HT-29 (cell line): ENCODE measurements around the gene SLC35F4. TPM values are rescaled to one million over a fixed set of nuclear protein-coding genes. Genes with fewer than 3 reads are reported as not detected.
"Not testable (repeated sequence)": the region's sequence is repeated elsewhere in the genome, so short reads cannot be mapped to it uniquely, and the experiment has no call there.

Experiments used
- DNase-seq: peaks from one replicate; pipeline ENCODE4 v3.0.0-alpha.2; 2015; ENCODE audit warnings: low spot score
- total RNA-seq: library from RNA; depleted of rRNA; stranded (reverse); fragments of >200 nt; shearing (Covaris generic); gene quantifications from 2 replicates; pipeline ENCODE4 v1.2.3, GENCODE V29; 2014

The SLC35F4 gene
- total RNA-seq, 1 experiment from 2014 or later: not detected

DNA sequence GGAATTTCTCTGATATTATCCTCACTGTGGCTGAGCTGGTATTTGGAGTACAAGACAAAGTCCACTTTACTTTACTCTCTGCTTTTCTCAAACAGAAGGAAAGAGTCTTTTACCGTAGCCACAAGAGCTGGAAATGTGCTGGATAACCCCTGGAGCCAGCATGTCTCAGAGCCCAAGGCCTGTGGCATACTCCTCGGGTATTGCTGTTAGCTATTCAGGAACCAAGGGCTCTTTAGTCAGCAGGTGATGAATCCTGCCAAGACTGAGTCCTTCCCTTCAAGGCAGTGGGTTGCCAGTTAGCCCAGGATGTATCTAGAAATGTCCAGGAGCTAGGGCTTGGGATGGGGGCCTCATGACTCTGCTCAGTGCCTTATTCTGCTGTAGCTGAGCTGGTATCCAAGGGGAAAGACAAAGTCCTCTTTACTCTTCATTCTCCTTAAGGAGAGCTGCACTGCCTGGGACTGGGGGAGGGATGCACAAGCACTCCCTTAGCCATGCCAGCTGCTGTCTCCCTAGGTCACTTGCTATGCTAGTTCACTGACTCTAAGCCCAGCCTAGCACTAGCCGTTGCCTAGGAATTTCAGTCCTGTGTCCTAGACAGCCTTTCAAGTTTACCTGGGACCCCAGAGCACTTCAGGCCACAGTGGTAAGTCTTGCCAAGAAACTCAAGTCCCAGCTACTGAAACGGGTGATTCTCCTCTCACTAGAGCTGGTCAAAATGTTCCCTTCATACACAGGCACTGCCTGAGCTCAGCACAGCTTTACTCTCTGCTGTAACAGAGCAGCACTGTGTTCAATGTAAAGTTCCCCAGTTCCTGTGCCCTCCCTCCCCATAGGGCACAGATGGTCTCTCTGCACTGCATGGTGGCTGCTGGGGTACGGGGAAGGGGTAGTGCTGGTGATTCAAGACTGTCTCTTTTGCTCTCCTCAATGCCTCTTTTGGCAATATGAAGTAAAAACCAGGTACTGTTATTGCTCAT, 136.4 kb downstream of the SLC35F4 start:
- no peak for DNase-seq

DNA sequence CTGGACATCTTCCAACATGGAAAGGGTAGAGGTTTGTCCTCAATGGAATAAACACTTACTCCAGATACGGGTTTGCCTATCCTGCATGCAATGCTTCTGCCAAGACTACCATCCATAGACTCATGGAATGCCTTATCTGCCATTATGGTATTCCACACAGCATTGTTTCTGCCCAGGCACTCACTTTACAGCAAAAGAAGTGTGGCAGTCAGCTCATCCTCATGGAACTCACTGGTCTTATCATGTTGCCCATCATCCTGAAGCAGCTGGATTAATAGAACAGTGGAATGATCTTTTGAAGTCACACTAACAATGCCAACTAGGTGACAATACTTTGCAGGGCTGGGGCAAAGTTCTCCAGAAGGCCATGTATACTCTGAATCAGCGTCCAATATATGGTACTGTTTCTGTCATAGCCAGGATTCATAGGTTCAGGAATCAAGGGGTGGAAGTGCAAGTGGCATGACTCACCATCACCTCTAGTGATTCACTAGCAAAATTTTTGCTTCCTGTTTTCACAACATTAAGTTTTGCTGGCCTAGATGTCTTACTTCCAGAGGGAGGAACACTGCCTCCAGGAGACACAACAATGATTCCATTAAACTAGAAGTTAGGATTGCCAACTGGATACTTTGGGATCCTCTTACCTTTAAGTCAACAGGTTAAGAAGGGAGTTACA, 140.4 kb downstream of the SLC35F4 start:
- DNase-seq: peak; percentile 51

GRCh38 chr14:57722141-57722540, 143.8 kb downstream of the SLC35F4 start:
- DNase-seq: not testable (repeated sequence)

DNA sequence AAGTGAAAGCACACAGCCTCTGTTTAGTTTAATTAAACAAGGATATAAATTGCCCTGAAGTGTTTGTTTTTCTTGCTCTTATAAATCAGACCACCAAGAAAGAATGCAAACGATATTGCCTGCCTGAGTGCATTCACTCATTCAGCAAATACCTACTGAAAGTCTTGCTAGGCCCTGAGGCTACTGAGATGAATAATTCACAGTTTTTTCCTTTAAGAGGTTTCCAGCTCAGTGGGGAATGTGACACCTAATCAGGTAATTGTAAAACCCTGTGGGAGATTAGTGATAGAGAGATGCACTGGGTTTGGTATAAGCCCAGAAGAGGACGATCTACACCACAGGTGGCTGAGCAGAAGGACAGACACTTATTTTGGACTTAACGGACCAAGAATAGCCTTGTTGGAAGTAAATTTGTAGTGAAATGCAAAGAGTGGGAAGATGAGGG, 151.4 kb downstream of the SLC35F4 start:
- no peak for DNase-seq

GRCh38 chr14:57712698-57713097, 153.2 kb downstream of the SLC35F4 start:
- DNase-seq: no peak

DNA sequence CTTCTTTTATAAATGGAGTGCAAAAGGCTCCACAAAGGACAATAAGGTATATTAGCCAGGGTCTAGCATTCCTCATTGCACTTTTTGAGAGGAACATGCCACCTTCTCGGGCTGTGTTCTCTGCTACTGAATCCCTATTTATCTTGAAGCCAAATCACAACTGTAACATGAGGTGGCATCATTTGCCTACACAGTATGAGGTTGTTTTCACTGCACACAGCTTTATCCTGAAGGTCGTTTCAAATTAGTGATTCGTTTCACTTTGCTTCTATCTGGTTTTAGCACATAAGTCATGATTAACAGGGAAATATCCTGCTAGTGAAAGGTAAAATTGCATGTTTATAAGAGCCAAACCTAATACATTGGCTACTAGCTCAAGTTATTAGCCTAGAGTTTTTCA, 153.8 kb downstream of the SLC35F4 start:
- no peak for DNase-seq

DNA sequence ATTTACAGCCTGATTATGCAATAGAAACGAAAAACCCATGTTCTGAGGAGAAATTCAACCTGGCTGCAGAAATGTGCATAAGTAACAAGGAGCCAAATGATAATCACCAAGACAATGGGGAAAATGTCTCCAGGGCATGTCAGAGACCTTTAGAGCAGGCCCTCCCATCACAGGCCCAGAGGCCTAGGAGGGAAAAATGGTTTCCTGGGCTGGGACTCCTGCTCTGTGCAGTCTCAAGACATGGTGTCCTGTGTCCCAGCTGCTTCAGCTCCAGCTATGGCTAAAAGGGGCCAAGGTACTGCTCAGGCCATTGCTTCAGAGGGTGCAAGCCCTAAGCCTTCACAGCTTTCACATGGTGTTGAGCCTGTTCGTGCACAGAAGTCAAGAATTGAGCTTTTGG, 156.0 kb downstream of the SLC35F4 start:
- DNase-seq: no peak

DNA sequence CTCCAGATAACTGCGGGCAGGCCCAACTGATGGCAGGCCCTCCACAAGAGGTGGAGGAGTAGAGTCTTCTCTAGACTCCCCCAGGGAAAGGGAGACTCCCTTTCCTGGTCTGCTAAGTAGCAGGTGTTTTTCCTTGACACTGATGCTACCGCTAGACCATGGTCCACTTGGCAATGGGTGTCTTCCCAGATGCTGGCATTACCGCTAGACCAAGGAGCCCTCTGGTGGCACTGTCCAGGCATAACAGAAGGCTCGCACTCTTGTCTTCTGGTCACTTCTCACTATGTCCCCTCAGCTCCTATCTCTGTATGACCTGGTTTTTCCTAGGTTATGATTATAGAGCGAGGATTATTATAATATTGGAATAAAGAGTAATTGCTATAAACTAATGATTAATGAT, 156.8 kb downstream of the SLC35F4 start:
- not testable (repeated sequence) for DNase-seq

DNA sequence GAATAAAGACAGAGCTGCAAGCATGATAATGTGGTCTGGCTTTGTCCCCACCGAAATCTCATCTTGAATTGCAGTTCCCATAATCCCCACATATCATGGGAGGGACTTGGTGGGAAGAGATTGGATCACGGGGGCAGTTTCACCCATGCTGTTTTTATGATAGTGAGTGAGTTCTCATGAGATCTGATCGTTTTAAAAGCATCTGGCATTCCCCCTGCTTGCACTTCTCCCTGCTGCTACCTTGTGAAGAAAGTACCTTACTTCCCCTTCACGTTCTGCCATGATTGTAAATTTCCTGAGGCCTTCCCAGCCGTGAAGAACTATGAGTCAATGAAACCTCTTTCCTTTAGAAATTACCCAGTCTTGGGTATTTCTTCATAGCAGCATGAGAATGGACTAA, 158.7 kb downstream of the SLC35F4 start:
- DNase-seq: no peak

- no peak for DNase-seq
These were observed 161.1 kb downstream of the SLC35F4 start for GRCh38 chr14:57704763-57705162.

DNA sequence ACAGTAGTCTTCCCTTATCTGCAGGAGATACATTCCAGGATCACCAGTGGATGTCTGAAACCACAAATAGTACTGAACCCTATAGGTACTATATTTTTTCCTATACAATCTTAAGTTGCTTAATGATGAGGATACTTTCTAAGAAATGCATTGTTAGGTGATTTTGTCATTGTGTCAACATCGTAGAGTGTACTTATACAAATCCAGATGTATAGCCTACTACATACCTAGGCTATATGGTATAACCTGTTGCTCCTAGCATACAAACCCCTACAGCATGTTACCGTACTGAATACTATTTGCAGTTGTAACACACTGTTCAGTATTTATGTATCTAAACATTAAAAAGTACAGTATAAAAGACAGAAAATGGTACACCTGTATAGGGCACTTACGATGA, 165.9 kb downstream of the SLC35F4 start:
- no peak for DNase-seq

DNA sequence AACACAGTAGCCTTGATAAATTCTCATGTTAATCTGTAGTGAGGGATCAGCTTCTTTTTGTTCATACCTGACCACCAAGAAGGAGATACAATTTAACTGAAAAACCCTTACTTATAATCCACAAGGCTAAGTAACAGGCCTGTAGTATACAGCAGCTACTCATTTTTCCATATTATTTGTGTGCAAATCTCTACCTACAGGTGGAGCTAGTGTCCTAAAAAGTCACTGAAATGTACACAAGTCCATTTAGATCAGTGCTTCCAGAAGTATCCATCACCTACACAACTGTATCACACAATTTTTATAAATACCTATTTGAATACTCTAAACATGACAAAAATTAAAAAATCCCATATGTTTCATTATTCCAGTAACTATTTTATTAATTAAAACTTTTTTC, 173.2 kb downstream of the SLC35F4 start:
- DNase-seq: peak; percentile 66

DNA sequence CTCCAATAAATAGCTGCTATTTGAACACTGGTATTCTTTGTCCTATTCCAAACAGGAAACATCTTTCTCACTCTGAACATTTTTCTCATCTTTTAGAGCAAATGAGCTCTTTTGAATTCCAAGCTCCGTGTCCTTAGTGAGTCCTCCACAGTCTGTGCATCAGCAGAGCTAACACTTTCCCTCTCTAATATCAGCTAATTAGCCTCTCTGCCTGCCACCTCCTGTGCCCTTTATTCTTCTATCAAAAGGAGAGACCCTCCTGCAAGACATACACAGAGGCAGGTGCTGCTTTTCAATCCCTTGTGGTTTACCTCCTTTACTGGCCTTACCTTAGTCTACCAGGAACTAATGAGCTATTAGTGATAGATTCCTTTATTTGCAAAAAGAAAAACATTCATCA, 178.5 kb downstream of the SLC35F4 start:
- DNase-seq: no peak

GRCh38 chr14:57686304-57686703, 179.6 kb downstream of the SLC35F4 start:
- no peak for DNase-seq

GRCh38 chr14:57671021-57671420, 194.9 kb downstream of the SLC35F4 start:
- DNase-seq: no peak

DNA sequence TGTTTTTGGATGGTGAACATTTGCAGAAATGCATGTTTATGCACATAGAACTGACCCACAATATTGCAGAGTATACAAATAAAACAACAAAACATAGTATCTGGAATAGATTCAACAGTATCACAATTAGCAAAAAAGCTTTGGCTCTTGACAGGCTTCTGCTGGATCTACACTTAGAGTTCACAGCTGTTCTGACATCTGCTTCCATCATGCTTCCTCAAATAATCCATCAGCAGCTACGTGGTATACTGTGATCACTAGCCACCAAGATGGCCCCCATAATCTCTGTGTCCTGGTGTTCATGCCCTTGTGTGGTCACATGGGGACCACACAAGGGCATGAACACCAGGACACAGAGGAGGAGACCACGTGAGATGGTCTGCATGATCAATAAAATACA, 205.7 kb downstream of the SLC35F4 start:
- DNase-seq: no peak

- DNase-seq: no peak
These were observed 206.8 kb downstream of the SLC35F4 start for GRCh38 chr14:57659052-57659451.

DNA sequence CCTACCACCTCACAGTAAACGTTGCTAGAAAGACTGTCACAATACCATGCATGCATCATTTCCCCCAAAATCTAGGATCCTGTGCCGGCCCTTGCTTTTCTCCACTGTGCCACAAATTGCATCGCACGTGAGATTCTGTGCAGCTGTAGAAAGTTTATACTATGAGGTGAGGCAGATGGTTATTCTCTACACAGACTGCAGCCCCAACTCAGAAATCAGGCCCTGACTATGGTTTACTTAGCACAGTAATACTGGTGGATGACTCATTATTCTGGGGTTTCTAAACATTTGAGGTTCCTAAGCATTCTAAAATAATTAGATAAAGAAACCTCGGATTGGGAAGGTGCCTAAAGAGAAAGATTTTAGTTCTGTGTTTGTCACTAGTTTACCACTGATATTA, 208.4 kb downstream of the SLC35F4 start:
- no peak for DNase-seq

DNA sequence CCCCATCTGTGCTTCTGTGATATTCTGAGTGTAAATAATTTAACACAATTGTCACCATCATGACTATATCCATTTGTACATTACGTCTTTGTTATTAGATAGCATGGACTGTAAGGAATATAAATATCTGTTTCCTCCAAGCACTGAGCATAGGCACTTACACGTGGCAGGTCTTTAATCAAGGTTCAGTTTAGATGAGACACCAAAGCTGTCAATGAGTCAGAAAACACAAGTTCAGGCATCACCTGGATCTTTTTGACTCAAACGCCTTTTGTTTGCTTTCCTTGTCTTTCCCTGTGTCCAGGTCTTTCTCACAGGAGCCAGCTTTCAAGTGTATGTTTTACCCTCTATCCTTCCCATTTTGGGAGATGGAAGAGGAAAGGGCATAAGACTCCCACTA, 209.0 kb downstream of the SLC35F4 start:
- no peak for DNase-seq

DNA sequence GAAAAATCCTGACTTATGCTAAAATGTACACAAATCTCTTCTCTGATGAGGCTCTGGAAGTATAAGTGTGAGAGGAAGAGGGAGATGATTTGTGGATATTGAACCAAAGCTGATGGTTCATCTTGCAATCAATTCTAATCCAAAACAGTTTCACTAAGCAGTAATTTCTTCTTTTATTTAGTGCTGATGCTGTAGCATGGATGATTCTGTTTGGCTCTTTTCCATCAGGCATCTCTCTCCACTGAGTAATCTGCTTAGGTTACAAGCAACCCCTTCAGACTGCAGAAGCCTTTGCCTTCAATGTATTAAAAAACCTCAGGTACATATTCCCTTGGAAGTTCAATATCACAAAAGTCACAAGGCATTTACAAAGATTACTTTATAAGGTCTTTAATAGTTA, 213.1 kb downstream of the SLC35F4 start:
- DNase-seq: no peak

- DNase-seq: no peak
These were observed 224.1 kb downstream of the SLC35F4 start for GRCh38 chr14:57641776-57642175.

GRCh38 chr14:57640036-57640435, 225.9 kb downstream of the SLC35F4 start:
- DNase-seq: no peak

DNA sequence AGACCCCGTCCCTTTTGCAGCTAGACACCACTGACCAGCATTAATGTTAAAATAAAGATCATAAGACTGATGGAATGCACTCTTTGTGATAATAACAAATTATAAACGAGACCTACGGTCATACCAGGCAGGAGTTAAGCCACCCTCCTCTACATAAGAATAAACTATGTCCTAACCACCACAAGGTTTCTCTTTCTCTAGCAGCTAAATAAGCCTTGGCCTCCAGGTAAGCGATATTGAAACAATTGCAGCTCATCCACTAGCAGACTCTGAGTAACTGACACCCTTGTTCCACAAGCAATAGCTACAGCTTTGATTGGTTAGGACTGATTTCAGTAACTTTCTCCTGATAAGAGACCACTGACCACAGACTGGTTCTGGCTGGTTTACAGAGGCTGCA, 228.0 kb downstream of the SLC35F4 start:
- DNase-seq: no peak
